GM23248 (cell line): ENCODE data around the gene DIDO1.
"Not testable (repeated sequence)": the region's sequence is repeated elsewhere in the genome, so short reads cannot be mapped to it uniquely, and the experiment has no call there.

Source experiments
- EZH2 ChIP-seq: fragments of 200-600 bp; sonication (generic); IDR thresholded peaks from 2 replicates; pipeline ENCODE4 v1.6.1; 2018; ENCODE audit warnings: antibody characterized with exemption, mild to moderate bottlenecking; ENCODE audit not compliant: insufficient read depth, poor library complexity, severe bottlenecking
- EZH2phosphoT487 ChIP-seq: fragments of 200-600 bp; sonication (generic); IDR thresholded peaks from 2 replicates; pipeline ENCODE4 v1.6.1; 2018; ENCODE audit warnings: antibody characterized with exemption, moderate library complexity, mild to moderate bottlenecking, low read depth; ENCODE audit not compliant: insufficient read depth

- TF ChIP-seq EZH2, EZH2phosphoT487: not testable (repeated sequence)
Observed at GRCh38 chr20:62923059-62923668, 3.1 kb downstream of the DIDO1 start.
